Measurements from ENCODE around the gene TXNL4A.
"Not testable (repeated sequence)": the region's sequence is repeated elsewhere in the genome, so short reads cannot be mapped to it uniquely, and the experiment has no call there.

TXNL4A gene, protein sequence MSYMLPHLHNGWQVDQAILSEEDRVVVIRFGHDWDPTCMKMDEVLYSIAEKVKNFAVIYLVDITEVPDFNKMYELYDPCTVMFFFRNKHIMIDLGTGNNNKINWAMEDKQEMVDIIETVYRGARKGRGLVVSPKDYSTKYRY

DNA sequence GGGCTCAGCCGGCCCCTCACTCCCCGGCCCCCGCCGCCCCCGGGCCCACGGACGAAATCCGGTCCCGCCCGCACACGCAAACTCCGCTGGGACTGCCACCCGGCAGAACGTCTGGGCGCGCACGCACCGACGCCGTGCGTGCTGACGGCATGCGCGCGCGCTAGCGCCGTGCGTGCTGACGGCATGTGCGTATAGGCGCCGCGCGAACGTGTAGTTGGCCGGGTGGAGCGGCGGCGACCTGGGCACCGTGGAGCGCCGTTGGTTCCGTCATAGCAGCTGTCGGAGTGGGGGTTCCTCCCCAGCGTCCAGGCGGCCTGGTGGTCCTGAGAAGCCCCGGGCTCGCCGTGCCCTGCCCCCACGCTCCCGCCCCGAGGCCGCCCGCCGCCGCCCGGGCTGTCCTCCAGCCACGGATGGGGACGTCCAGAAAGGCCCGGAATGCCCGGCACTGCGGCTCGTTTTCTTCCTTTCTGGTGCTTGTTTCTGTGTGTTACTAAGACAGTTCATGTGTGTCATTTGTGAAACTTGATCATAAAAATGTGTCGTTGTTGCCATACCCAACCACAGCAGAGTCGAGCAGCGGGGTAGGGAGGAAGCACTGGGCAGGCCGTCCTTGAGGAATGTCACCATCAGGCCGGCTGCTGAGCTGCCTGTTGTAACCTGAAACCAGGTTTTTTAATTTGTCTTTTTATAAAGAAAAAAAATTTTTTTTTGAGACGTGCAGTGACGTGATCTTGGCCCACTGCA is at the start of gene TXNL4A:
TSS of gene TXNL4A (minus strand) at position 113 of the 744 bp plus-strand sequence. CDS start 171 bp downstream, outside the sequence.
- DNase-seq, result peak; percentile 92

DNA sequence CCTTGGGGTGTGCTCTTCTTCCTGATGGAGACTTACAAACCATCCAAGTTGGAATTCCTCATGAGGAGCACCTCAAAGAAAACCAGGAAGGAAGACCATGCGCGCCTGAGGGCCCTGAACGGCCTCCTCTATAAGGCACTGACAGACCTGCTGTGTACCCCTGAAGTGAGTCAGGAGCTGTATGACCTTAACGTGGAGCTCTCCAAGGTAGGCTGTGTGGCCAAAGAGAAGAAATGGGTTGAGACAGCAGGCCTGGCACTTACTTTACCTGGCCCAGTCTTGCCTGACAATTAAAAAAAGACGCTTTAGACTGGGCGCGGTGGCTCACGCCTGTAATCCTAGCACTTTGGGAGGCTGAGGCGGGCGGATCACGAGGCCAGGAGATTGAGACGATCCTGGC is 48.9 kb upstream of the TXNL4A start:
- DNase-seq, result no peak

DNA sequence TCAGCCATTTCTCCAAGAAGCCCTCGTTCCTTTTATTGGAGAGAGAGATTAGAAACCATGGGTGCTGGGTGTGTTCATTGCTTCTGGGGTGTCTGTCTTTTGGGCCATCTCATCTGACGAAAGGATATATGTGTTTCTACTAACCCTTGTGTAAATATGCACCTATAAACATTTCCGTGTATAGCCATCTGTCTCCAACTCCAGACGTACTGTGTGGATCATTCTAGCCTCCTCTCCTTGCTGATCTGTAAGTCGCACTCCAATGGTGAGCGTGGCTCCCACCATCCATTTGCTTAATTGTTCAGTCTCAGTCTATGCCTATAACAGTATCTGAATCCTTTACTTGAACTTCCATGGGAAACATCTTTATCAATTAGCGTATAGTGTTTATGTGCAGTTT is 47.6 kb upstream of the TXNL4A start:
- DNase-seq, result no peak

DNA sequence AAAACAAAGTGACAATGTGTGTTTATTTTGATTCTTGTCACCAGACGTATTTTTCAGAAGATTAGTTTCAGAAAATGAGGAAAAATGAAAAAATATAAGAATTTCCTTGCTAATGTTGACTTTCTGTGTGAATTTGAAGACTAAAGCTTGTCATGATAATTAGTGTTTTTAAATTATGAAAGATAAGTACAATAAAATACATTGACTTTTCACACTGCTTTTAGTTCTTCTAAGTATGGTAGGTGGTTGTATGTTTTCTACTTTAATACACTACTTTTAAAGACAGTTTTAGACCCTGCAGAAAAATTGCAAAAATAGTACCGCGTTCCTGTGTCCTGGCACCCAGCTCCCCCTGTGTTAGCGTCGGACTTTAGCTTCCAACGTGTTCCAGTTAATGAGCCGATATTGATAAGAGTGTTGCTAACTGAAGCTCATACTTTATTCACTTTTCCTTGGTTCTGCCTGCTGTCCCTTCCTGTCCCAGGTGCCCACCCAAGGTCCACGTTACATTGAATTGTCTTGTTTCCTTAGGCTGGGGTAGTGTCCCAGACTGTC is 46.6 kb upstream of the TXNL4A start:
- peak; percentile 20 for DNase-seq

DNA sequence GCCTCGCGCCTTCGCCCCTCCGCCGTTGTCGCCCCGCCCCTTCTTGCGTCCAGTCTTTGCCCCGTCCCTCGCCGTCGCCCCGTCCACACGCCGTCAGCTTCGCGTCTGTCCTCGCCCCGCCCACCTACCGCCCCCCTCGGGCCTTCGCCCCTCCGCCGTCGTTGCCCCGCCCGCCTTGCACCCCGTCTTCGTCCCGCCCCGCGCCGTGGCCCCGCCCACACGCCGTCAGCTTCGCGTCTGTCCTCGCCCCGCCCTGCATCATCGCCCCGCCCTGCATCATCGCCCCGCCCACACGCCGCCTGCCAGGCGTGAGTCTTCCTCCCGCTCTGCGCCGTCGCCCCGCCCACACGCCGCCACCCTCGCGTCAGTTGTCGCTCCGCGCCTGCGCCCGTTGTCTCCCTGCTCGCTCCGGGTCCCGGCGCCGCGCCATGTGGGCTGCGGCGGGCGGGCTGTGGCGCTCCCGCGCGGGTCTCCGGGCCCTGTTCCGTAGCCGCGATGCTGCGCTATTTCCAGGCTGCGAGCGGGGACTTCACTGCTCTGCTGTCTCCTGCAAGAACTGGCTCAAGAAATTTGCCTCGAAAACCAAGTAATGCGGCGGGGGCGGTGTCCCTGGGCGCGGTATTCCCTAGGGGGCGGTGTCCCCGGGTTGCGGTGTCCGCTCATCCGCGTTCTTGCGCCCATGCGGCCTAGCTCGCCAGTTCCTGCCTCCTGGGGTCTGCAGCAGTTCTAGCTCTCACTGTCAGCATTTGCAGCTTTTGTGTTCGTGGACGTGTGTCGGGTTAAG is 45.9 kb upstream of the TXNL4A start, which contains the start of gene RBFA:
TSS of gene RBFA (plus strand) at position 367 of the 784 bp plus-strand sequence. CDS start at position 429, 62 bp downstream.
- DNase-seq, result peak; percentile 94

DNA sequence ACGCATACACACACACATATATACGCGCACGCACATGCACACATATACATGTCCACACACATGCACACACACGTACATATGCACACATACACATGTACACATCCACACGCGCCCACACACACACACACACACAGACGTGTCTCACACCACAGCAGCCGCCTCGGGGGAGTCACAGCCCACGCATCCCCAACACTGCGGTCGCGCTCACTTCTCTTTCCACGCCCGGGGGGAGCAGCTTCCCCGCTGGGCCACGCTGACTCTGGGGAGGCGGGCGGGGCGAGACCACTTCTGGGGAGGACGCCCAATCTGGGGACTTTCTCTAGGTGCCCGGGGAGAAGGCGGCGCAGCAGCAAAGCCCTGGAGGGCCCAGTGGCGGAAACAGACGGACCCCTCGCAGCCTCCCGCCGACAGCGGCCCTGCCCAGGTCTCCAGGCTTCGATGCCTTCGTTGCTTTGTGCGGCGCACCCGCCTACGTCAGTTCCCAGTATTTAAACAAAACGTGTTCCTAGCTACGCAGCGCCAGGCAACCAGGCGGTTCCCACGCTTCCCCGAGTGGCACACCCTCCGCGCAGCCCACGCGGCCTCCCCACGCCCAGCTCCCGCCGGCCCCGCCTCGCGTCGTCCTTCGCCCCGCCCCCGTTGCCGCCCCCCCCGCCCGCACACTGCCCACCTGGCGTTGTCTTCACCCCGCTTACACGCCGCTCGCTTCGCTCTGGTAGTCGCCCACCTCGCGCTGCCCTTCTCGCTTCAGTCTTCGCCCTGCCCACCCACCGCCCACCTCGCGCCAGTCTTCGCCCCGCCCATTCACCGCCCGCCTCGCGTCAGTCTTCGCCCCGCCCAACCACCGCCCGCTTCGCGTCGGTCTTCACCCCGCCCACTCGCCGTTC is 45.1 kb upstream of the TXNL4A start:
- peak; percentile 81 for DNase-seq

DNA sequence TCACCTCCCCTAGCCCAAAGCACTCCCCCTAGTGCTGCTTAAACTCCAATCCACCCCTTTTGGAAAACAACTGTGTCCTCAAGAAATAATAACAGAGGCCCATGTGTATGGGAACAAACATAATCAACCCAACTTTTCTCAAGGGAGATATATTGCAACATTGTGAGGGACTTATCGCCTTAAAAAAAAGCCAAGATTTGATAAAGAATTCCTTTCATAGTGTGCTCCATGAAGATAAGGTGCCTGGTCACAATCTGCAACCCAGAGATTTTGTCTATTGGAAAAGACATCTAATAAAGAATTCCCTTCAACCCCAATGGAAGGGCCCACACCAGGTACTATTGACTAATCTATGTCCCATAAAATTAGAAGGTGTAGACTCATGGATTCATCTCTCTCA is 41.3 kb upstream of the TXNL4A start:
- DNase-seq, result no peak

DNA sequence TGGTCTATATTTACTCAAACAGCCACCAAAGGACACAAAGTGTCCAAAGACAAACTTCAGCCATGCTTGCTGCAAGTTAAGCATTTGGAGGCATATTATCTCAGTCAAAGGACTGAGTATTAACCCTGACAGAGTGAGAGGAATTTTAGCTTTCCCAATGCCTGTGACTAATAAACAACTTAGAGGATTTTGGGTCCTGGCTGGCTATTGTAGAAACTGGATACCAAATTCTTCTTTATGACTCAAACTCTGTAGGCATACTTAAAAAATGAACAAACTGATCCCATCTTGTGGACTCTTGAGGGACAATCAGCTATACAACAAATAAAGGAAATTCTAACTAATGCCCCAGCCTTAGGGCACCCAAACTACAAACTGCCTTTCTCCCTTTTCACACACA is 39.4 kb upstream of the TXNL4A start:
- not testable (repeated sequence) for DNase-seq

DNA sequence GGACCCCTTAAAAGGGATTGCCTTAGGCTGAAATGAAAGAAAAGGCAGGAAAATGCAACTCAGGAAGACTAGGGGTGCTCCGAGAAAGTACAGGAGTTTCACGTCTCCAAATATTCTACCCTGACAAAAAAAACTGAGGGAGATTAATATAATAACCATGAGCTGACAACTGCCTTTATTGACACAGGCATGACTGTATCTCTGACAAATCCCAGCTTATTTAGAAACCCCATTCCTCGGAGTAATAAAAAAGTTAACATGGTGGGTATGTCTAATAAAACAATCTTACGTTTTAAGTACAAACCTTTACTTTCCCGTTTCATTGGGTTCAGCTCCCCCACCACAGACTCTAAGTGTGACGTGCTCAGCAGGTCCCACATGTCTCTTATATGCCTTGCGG is 38.0 kb upstream of the TXNL4A start:
- DNase-seq, result no peak

DNA sequence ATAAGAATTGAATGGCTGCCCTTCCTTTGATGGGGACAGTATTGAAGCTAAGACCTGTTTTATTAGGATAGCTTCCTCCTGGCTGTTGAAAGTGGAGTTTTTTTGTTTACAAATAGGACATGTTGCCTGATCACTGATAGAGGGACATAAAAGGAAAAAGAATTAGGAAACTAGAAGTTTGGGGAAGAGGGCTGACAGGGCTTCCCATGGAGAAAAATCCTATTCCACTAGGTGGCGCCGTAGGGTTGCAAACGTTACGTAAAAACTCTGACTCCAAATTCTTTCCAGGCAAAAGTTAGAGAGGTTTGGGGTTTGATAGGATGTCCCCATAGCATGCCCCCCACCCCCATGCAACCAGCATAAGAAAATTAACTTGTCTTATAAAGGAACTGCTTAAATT is 34.8 kb upstream of the TXNL4A start:
- DNase-seq, result no peak

DNA sequence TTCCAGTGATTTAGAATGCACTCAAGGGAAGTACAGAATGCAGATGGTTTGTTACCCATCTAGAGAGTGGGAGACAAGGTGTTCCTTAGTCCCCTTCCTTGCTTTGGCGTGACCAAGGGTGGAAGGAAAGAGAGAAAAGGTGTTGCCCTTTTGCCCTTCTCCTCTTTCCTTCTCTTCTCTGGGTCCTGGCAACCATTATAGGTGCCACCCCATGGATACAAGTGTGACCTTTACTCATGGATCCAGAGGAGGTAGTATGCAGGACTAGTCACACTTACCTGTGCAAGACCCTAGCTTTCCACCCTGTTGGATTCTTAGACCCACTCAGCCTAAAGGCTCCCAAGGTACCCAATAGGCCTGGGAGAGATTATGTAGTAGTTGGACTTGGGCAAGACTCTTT is 34.2 kb upstream of the TXNL4A start:
- DNase-seq, result peak; percentile 44

DNA sequence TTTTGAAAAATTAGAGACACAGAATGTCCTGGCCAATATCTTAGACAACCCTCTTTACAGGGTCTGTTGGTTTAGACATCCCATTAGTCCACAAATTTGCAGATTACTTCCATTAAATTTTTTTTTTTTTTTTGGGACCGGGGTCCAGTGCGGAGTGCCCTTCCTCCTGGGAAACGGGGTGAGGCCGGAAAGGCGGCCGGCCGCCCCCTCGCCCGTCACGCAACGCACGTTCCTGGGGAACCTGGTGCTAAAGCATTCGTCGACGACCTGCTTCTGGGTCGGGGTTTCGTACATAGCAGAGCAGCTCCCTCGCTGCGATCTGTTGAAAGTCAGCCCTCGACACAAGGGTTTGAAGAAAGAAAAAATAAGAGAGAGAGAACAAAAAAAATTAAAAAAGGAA is 24.4 kb upstream of the TXNL4A start:
- no peak for DNase-seq

DNA sequence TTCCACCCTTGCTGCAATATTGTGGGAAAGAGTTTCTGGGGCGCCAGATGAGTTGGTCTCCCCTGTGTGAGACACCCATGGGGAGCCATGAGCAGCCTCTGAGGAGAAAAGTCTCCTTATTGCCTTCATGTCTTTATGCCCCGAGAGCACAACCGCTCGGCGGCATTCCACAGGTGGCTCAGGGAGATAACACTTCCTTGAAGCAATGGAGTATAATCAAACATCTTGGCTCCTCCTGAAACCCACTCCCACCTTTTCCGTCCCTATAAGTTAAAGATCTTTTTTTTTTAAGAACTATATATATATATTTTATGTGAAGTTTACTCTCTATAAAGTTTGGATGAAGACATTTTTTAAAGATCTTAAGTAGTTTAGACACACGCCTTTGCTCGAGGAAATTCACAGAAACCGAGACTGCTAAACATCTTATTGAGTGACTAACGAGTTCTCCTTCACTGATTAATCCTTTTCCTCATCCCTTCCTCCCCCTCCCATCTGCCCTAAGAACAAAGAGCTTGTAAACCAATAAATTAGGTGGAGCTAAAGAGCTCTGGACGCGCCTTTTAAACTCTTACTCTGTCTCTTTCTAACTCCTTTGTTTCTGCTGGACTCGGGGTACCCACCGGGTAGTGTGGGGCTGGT is 23.3 kb upstream of the TXNL4A start:
- not testable (repeated sequence) for DNase-seq

DNA sequence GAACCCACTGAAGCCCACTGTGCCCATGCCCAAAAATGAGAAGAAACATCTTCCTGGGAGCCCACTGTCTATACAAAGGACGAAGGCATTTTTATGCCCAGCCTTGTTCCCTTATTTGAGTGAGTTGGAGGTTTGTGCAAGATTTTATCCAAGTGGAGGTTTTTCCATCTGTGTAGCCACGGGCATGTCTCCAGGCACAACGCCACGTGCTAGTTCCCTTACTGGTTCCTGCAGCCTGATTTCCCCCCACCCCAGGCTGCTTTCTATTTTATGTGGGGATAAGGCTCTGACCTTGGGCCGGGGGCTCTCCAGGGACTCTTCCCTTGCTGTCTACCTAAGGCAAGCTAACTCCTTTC is 22.2 kb upstream of the TXNL4A start:
- DNase-seq, result no peak

DNA sequence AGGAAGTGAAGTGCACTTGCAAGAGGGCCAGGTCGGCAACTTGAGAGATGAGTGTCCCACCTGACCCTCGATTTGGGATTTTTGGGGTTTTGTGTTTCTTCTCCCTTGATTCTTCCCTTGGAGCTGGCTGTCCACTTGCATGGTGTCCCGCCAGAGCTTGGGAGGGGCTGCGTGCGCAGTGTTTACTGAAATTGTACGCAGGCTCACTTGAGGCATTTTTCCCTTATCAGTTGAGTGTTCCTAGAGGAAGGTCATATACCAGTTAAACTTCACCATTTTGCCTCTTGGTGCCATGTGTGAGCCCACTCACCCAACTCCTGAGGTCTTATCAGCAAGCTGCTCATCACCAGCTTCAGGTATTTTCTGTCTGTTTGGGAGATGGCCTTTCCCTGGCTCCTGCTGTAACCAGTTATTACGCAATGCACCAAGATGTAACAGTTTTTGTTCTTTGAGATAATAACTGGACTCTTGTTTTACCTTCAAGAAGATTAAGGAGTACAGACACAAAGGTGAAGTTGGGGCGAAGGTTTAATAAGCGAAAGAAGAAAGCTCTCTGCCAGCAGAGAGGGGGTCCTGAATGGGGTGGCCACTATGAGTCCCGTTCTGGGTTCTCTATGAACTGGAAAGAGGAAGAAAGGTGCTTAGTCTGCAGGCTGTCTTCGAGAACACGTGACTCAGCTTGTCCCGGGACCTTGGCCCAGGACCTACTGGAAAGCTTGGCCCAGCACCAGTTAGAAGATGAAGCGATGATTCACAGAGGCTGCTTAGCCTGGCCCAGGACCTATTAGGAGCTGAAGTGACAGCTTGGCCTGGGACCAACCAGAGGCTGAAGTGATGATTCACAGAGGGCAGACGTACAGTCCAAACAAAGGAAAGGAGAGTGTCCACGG is 21.5 kb upstream of the TXNL4A start:
- no peak for DNase-seq

DNA sequence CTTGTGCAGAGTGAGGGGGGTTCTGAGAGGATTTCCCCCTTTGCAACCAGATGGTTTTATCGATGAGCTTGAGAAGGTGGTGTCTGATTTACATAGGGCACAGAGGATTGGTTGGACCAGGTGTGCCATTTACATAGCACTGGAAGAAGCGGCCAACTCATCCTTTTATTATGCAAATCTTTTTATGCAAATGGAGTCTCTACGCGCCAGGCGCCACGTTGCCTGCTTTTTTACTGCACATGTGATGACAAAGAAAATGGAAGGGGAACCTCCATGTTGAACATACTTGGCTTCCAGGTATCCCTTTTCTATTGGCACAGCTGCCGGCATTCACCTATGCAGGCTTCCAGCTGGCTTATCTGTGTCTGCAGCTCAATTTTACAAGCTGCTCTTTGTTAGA is 18.4 kb upstream of the TXNL4A start:
- no peak for DNase-seq

DNA sequence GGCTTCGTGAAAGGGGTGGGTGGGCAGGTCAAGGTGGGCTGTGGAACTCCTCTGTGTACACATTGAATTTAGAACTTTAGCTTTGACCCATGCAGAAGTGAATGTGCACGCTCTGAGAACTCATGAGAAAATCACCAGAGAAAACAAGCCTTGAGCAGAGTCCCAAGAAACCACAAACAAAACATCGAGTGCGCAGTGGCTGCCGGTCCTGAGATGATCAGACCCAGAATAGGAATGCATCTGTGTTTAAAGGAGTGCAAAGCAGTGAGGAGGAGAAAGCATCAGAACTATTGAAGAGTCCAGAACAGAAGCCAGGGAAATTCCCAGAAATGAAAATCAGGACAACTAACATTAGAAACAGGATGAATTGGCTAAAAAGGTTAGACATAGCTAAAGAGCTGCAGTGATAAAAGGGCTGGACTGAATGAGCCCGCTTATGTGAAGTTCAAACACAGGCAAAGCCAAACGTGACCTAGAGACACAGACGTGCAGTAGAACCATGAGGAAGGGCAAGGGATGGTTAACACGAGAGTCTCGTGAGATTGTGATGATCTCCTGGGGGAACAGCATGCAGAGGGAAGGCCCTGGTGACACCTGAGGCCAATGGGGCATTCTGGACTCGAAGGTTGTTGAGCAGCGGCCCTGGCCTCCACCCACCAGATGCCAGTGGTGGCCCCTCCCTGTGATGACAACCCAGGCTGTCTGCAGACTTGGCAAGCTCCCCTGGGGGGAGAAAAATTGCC is 16.4 kb upstream of the TXNL4A start:
- no peak for DNase-seq

DNA sequence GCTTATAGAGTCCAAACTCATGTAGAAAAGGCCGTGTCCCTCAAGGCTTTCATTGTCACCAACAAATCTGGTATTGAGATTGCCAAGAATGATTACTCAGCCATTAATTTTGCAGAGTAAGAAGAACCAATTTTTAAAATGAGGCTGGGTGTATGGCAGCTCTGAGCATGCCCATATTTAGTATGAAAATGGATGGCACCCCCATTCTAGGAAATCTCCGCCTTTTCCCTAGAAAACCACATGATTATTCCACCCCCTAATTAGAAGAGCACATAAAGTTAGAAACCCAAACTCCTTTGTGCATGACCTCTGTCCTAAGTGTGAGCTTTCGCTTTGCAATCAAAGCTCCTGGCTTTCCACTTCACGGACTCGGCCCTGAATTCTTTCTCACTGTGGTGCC is 14.1 kb upstream of the TXNL4A start:
- DNase-seq, result no peak

DNA sequence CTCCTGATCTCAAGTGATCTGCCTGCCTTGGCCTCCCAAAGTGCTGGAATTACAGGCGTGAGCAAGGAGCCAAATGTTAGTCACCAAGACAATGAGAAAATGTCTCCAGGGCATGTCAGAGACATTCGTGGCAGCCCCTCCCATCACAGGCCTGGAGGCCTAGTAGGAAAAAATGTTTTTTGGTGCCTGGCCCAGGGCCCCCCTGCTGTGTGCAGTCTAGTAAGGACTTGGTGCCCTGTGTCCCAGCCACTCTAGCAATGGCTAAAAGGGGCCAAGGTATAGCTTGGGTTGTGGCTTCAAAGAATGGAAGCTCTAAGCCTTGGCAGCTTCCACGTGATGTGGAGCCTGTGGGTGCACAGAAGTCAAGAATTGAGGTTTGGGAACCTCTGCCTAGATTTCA is 12.5 kb upstream of the TXNL4A start:
- no peak for DNase-seq

DNA sequence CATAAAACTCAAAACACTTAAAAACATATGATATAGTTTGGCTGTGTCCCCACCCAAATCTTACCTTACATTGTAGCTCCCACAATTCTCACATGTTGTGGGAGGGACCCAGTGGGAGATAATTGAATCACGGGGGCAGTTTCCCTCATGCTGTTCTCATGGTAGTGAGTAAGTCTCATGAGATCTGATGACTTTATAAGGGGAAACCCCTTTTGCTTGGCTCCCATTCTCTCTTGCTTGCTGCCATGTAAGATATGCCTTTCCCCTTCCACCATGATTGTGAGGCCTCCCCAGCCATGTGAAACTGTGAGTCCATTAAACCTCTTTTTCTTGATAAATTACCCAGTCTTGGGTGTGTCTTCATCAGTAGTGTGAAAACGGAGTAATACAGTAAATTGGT is 11.3 kb upstream of the TXNL4A start:
- DNase-seq, result not testable (repeated sequence)
